H4 (cell line): ENCODE data around the gene HORMAD2. TPM values are rescaled to one million over a fixed set of nuclear protein-coding genes. Genes with fewer than 3 reads are reported as not detected.

Experiments
- DNase-seq: peaks from one replicate; pipeline ENCODE4 v3.0.0-alpha.2; 2015; ENCODE audit warnings: low spot score
- total RNA-seq: library from RNA; depleted of rRNA; stranded (reverse); fragments of >200 nt; shearing (Covaris generic); gene quantifications from 2 replicates; pipeline ENCODE4 v1.2.3, GENCODE V29; 2014; rRNA removed

Gene HORMAD2
- not detected in 2 replicates for total RNA-seq

GRCh38 chr22:30079952-30080533, at the start of gene HORMAD2:
HORMAD2 (plus strand) TSS chr22:30080464; CDS start chr22:30093953, 13,489 bp downstream.
- no peak for DNase-seq

- DNase-seq, result no peak
Measured at GRCh38 chr22:30031328-30031727, 48.9 kb upstream of the HORMAD2 start.

GRCh38 chr22:30031764-30032455, 48.4 kb upstream of the HORMAD2 start:
- no peak for DNase-seq

- DNase-seq, result no peak
Measured at GRCh38 chr22:30033137-30033536, 47.1 kb upstream of the HORMAD2 start.

GRCh38 chr22:30033901-30034300, 46.4 kb upstream of the HORMAD2 start:
- no peak for DNase-seq

GRCh38 chr22:30036656-30037055, 43.6 kb upstream of the HORMAD2 start:
- no peak for DNase-seq

- no peak for DNase-seq
Measured at GRCh38 chr22:30038219-30038618, 42.0 kb upstream of the HORMAD2 start.

GRCh38 chr22:30040499-30041260, 39.6 kb upstream of the HORMAD2 start:
- DNase-seq, result no peak

- no peak for DNase-seq
Measured at GRCh38 chr22:30041475-30041874, 38.8 kb upstream of the HORMAD2 start.

- DNase-seq, result no peak
Measured at GRCh38 chr22:30041881-30042280, 38.4 kb upstream of the HORMAD2 start.

GRCh38 chr22:30043161-30043560, 37.1 kb upstream of the HORMAD2 start:
- no peak for DNase-seq

- no peak for DNase-seq
Measured at GRCh38 chr22:30044369-30044768, 35.9 kb upstream of the HORMAD2 start.

GRCh38 chr22:30044881-30045493, 35.3 kb upstream of the HORMAD2 start:
- no peak for DNase-seq

- no peak for DNase-seq
Measured at GRCh38 chr22:30045494-30045887, 34.8 kb upstream of the HORMAD2 start.

GRCh38 chr22:30045901-30046715, 34.2 kb upstream of the HORMAD2 start:
- no peak for DNase-seq

GRCh38 chr22:30046716-30047363, 33.4 kb upstream of the HORMAD2 start:
- no peak for DNase-seq

- DNase-seq, result peak; percentile 66
Measured at GRCh38 chr22:30047364-30047738, 32.9 kb upstream of the HORMAD2 start.

- DNase-seq, result no peak
Measured at GRCh38 chr22:30048681-30049080, 31.6 kb upstream of the HORMAD2 start.

GRCh38 chr22:30054067-30054763, 26.0 kb upstream of the HORMAD2 start:
- no peak for DNase-seq

- DNase-seq, result no peak
Measured at GRCh38 chr22:30054764-30055069, 25.5 kb upstream of the HORMAD2 start.

GRCh38 chr22:30056015-30056414, 24.2 kb upstream of the HORMAD2 start:
- no peak for DNase-seq
